ENCODE results near the gene IL34.

The IL34 gene

GRCh38 chr16:70675851-70676513 lies 29.6 kb downstream of the IL34 start:
- H3K4me3 ChIP-seq (ENCODE audit: low read depth, low read length), result no peak overlapping the region
- no peak for TF ChIP-seq CTCF (conservative IDR thresholded peaks at IDR 0.05; ENCODE audit: low read depth, low read length)
- DNase-seq (ENCODE audit: low read depth), result no peak

- H3K4me3 ChIP-seq (ENCODE audit: low read depth, low read length), result no peak overlapping the region
- DNase-seq (ENCODE audit: low read depth), result no peak
- no peak for TF ChIP-seq CTCF (conservative IDR thresholded peaks at IDR 0.05; ENCODE audit: low read depth, low read length)
These were observed 30.5 kb downstream of the IL34 start for GRCh38 chr16:70676675-70677498.

- no peak for DNase-seq (ENCODE audit: low read depth)
- no peak overlapping the region for H3K4me3 ChIP-seq (ENCODE audit: low read depth, low read length)
- no peak for TF ChIP-seq CTCF (conservative IDR thresholded peaks at IDR 0.05; ENCODE audit: low read depth, low read length)
These were observed 31.3 kb downstream of the IL34 start for GRCh38 chr16:70677499-70678120.

DNA sequence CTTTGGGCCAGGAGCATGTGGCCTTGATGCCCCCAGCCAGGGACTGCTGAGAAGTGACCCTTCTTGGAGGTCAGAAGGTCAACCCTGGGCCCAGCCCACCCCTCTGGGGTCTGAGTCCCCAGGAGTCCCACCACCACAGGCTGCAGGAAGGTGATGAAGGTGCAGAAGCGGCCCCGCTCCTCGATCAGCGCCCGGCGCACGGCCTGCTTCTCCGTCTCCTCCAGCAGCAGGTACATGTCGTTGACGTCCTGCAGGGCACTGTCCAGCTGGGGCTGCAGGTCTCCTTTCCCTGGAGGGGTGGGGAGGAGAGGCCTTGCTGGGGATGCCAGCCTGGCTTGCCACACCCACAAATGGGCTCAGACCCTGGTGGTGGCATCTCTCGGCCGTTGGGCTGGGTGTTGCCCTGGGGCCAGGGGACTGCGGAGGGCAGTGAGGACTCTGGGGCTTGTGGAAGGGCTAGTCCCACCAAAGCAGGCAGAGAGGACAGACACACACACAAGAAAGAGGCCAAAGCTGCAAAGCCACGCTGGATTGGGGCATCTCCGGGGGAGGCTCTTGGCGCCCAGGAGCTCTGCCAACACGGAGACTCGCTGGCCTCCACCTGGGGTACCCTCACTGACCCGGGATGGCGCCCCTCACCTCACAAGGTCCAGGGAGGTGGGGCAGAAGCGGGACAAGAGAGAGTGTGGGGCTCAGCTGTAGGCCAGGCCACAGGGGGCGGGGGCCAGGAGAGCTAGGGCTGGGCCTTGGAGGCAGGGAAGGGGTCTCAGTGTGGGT lies 31.9 kb downstream of the IL34 start:
- no peak for DNase-seq (ENCODE audit: low read depth)
- no peak overlapping the region for H3K4me3 ChIP-seq (ENCODE audit: low read depth, low read length)
- TF ChIP-seq CTCF (conservative IDR thresholded peaks at IDR 0.05; ENCODE audit: low read depth, low read length), result no peak

DNA sequence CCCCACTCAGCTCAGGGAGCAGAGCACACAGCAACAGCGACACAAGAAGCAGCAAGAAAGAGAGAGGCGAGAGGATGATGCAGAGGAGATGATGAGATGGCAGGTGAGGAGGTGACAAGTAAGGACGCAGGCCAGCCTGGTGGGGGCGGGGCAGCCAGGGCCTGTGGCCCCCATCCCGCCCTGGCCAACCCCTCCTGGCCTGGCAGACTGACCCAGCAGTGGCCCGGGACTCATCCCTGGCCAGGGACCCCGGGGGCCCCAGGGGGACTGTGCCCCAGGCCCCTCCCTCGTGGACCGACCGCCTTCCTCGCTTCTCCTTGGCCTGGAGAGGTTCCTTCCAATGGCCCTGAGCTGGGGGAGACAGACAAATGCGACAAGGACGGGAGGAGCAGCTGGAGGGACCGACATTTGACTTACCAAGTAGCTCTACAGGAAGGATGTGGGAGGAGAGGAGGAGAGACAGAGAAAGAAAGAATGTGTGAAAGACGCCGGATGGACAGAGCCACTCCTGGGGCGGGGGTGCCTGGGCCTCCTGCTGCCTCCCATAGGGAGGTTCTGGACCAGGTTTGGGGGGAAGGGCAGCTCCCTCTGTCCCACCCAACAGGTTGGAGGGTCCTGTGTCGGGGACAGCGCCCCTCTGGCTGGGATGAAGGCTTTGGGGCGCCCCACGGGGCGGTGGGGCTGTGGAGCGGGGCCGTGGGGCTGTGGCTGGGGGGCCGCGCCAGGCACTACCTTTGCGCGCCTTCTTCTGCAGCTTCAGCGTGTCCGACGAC lies 32.7 kb downstream of the IL34 start:
- no peak overlapping the region for H3K4me3 ChIP-seq (ENCODE audit: low read depth, low read length)
- no peak for TF ChIP-seq CTCF (conservative IDR thresholded peaks at IDR 0.05; ENCODE audit: low read depth, low read length)
- DNase-seq (ENCODE audit: low read depth), result no peak
